HG02973 (cell line): ENCODE measurements around the gene ZNF30.
"Not testable (repeated sequence)": the region's sequence is repeated elsewhere in the genome, so short reads cannot be mapped to it uniquely, and the experiment has no call there.

ENCODE experiments used
- ATAC-seq: cut with Tn5 transposase; IDR thresholded peaks from one replicate; pipeline ENCODE4 v1.9.1; 2021; ENCODE audit warnings: moderate library complexity; ENCODE audit not compliant: unreplicated experiment

The ZNF30 gene

DNA sequence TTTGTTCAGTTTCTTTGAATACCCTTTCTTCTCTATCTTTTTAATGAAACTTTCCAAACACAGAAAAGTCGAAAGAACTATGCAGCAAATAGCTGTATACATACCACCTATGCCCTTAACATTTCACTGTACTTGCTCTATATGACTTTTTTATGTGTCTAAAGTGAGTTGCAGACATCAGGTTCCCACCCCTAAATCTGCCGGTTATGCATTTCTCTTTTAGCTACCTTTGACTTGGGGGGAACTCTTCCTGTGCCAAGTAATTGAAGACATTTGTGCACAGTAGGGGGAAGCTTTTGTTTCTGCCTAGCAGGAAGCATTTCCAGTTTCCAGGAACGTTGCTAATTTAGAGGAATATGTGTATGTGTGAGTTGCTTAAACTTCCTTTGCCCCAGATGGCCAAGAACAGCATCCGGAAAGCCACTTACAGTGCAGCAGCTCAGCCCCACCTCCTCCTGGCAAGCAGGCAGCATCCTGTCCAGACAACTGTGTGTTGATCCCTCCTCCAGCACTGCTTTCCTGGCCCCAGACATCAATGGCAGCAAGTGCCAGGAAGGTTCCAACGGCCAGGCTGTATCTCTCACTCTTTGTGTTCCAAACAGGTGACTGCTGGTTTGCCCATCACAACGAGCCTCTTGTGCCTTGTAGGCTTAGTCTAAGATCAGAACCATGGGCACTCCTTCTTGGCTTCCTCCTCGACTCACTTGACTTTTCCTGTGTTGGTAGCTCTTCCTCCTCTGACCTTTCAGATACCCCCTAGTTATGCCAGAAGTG is 58.7 kb downstream of the ZNF30 start:
- no peak for ATAC-seq

DNA sequence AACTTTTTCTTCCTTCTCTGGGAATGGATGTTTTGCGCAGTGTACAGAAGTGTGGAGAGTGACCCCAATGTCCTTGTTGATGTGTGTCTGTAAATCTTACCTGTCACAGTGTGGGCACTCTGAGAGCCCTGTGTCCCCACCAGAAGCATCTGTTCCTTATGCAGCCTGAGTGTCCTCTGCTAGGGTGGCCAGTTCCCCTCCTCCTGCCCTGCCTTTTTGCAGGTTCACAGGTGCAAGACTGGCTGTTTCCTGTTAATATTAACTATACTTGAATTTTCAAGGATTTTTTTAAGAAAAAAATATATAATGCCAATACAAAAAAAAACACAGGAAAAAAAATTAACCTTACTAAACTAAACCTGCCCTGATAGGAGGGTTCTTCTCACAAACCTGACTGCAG is 61.4 kb downstream of the ZNF30 start:
- ATAC-seq: no peak

DNA sequence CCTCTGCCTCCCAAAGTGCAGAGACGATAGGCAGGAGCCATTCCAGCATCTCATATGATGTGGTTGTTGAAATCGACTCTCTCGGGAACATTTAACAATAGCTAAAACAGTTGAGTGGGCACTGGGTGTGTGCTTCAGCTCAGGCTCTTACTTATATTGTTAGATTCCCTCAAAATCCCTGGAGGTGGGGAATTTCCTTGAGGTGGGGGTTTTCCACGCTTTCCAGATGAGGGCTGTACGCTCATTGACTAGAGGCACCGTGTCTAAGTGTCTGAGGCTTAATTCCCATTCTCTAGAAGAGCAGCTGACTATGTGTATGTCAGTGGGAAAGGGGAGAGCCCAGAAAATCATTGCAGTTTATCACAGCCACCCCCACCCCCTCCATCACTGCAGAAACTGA is 62.6 kb downstream of the ZNF30 start:
- ATAC-seq: no peak

DNA sequence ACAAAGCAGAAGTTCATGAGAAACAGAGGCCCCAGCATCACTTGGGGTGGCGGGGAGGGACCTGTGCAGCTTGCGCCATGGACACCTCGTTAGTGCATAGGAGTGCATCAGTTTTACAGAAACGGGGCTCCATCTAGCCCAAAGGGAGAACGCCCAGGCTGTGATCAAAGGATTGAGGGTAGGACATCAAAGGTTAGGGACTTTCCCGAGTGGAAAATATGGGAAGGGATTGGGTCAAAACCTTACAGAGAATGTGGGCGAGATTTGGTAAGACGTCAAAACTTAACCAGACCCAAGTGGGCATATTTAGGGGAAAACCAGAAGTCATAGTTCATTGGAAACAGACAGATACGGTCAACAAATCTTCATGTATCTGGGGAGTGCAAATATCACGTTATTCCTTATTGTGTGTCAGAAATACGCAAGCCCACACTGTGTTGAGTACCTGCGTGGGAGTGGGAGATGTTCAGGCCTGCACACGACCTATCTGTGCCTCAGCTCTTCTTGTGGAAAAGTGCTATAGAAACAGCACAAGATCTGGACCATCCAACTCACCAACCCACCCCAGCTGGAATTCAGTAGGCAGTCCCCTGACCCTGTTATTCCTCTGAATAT is 64.0 kb downstream of the ZNF30 start:
- ATAC-seq: no peak

DNA sequence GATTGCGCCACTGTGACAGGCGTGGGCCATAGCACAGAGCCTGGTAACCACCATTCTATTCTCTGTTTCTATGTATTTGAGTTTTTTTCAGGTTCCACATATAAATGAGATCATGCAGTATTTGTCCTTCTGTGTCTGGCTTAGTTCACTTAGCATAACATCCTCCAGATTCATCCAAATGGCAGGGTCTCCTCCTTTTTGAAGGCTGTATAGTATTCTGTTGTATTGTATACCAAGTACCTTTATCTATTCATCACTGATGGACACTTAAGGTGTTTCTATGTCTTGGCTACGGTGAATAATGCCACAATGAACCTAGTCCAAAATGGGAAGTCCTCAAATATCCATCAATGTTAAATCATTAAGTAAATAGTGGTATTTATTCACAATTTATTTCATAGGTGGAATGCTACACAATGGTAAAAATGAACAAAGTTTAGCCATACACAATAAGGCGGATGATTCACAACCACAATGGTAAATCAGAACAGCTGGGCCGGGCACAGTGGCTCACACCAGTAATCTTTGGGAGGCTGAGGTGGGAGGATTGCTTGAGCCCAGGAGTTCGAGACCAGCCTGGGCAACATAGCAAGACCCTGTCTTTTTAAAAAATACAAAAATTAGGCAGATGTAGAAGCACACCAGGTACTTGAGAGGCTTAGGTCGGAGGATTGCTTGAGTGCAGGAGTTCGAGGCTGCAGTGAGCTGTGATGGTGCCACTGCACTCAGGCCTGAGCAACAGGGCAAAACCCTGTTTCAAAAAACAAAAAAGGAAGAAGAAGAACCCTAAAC is 65.0 kb downstream of the ZNF30 start:
- ATAC-seq: no peak

DNA sequence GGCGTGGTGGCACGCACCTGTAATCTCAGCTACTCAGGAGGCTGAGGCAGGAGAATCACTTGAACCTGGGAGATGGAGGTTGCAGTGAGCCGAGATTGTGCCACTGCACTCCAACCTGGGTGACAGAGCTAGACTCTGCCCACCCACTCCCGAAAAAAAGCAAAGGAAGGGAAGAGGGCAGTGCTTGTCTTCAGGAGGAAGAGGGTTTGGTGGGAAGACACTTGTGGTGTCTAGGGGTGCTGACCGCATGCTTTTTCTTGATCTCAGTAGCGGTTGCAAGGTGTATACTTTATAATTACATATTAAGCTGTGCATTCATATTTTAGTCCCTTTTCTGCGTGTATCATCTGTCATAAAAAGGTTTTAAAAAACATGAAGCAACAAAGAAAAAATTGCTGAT is 65.9 kb downstream of the ZNF30 start:
- ATAC-seq: not testable (repeated sequence)

DNA sequence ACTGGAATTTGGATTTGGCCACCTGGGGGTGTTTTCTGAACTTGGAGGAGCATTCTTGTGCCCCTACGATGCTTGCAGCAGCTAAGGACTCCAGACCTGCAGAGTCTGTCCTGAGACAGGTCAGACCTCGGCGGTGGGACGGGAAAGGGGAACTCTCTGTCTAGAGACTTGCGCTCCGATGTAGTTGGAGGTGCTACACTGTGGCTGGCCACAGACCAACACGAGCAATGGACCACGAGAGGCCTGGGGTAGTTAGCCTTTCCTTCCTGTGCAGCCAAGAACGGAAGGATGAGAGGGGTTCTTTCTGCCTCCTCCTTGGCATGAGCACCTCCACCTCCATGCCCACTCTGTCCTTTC is 67.6 kb downstream of the ZNF30 start:
- no peak for ATAC-seq
